GM21390 (cell line): ENCODE data around the gene GDNF.
"Not testable (repeated sequence)": the region's sequence is repeated elsewhere in the genome, so short reads cannot be mapped to it uniquely, and the experiment has no call there.

Source experiments
- ATAC-seq: cut with Tn5 transposase; IDR thresholded peaks from one replicate; pipeline ENCODE4 v1.9.1; 2021; ENCODE audit not compliant: unreplicated experiment

GDNF gene

GRCh38 chr5:37823433-37824152, 16.2 kb downstream of the GDNF start:
- no peak for ATAC-seq

DNA sequence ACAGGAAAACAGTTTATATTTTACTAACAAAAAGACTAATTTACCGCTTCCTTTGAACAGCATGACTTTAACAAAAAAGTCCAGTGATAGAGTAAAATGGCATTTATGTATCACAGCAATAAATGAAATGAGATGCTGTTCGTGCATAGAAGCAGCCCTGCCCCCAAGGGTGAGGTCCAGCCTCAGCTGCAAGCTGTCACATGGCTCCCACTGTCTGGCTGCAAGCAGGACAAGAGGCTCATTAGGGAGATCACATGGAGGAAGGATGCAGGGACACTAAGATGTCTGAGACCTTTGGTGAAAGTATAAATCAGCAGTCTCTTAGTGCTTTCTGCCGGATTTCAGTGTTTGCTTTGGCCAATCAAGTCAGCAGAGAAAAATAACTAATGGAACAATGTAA, 23.0 kb downstream of the GDNF start:
- no peak for ATAC-seq

- no peak for ATAC-seq
These were observed 23.5 kb downstream of the GDNF start for GRCh38 chr5:37816331-37816730.

GRCh38 chr5:37815913-37816312, 23.9 kb downstream of the GDNF start:
- no peak for ATAC-seq

GRCh38 chr5:37814699-37815098, 25.1 kb downstream of the GDNF start:
- no peak for ATAC-seq

GRCh38 chr5:37812365-37812764, 27.5 kb downstream of the GDNF start:
- no peak for ATAC-seq

DNA sequence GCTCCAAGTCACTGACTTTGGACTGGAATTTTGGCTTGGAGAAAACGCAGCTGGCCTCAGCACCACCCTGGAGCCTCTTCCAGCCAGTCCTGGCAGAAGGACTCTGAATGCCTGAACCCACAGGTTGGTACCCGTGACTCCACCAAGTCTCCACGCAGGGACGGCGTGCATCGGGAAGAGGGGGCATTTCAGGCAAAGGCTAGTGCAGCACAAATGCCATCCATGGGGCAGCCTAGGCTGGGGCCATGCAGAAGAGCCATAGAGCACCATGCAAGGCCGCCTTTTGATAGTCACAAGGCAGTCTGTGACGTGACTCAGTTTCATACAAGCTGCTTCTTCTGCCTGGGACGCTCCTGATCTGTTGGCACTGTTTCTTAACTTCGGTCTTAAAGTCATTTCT, 28.0 kb downstream of the GDNF start:
- ATAC-seq: no peak

DNA sequence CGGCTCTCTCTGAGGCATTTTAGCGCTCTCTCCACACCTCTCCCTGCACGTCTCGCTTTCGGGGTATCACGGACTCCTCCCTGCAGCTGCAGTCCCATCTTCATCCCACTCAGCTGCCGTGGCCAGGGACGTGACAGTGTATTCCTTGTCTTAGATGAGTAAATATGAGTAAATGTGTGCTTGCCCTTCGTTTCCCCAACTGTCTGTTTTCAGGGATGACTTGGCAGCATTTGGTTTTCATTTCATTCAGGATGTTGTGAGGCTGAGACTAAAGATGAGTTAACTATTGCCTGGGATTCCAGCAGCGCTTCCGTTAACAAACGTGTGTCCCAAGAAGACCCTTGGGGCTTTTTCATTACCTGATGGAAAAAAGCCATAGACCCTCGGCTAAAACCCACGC, 29.5 kb downstream of the GDNF start:
- no peak for ATAC-seq

DNA sequence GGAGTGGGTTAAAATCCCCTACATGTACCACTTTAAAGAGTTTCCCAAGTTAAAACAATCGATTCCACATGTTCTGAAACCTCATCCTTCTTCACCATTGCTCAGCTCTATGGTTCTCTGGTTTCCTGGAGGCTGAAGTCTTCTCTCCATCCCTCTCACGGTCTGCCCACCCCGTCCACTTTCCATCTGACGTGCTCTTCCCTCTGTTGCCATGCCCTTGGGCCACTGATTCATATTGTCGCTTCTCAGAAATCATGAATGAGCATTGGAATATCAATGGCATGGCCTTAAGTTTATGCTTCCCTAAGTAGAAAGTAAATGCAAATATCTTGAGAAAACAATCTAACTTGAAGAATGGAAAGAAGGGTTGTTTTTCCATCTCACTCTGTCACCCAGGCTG, 30.9 kb downstream of the GDNF start:
- ATAC-seq: no peak

DNA sequence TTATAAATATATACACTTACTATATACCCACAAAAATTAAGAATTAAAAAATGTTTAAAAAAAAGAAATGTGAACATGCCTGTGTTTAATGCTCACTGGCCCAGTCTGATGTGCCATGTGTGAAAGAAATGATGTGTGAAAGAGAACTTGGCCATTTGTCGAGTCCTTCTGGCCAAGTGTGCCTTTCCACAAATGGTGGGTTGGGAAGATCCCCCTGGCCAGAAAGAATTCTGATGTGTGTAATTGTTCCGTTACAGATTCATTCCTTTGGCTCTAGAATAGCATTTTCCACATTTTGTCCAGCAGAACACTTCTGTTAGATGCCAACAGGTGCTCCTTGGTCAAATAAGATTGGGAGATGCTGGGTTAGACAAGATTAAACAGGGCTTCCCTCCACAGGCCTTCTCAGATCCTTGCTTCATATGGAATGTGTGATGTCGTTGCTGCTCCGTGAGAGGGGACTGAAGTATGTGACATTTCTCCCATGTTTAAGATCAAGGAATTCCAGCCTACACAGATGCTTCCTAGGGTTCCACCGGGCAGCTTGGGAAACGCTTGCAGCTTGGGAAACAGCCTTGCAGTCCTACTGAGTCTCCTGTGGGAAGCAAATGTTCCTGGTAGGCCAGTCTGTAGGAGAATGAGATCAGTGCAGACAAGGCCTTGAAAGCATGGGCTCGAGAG, 32.1 kb downstream of the GDNF start:
- no peak for ATAC-seq

DNA sequence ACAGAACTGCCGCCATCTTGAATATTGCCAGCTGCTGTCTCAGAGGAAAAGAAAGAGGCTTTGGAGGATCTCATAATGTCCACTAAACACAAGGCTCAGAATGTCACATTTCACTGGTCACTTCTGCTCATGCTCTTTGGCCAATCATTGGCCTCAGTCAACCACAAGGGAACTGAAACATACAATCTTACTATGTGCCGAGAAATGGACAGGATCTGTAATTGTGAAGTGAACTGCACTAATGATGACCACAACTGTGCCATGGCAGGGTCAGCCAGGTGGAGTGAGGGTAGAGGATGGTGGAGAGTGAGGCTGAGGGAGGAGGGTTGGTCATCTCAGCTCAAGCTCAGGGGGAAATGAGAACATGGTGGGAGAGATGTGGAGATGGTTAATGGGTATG, 32.8 kb downstream of the GDNF start:
- no peak for ATAC-seq

DNA sequence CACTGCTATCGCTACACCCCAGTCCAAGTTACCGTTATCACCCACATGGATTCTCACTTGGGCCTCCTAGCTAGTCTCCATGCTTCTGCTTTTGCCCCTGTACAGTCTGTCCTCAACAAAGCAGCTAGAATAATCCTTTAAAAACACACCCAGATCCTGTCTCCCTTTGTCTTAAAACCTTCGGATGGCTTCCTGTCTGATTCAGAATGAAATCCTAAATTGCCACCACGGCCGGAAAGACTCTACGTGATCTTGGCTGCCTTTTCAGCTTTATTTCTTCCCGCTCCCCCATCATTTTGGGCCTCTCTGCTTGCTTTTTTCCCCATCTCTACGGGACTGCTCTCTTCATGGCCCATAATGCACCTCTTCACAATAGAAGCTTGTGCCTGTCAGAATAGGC, 33.4 kb downstream of the GDNF start:
- ATAC-seq: no peak

GRCh38 chr5:37806016-37806415, 33.8 kb downstream of the GDNF start:
- no peak for ATAC-seq

GRCh38 chr5:37804401-37804800, 35.4 kb downstream of the GDNF start:
- no peak for ATAC-seq

DNA sequence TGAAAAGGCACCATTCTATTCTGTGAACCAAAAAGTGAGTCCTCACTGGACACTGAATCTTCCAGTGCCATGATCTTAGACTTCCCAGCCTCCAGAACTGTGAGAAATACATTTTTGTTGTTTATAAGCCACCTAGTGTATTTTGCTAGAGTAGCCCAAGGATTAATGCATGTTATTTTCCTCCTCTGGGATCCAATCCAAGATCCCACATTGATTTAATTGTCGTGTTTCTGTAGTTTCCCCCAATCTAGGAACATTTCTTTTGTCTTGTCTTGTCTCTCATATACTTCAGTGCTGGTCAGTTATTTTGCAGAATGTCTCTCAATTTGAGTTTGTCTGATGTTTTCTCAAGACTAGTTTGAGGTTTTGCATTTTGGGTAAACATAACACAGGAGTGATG, 36.4 kb downstream of the GDNF start:
- no peak for ATAC-seq

- no peak for ATAC-seq
These were observed 38.3 kb downstream of the GDNF start for GRCh38 chr5:37801521-37801920.

DNA sequence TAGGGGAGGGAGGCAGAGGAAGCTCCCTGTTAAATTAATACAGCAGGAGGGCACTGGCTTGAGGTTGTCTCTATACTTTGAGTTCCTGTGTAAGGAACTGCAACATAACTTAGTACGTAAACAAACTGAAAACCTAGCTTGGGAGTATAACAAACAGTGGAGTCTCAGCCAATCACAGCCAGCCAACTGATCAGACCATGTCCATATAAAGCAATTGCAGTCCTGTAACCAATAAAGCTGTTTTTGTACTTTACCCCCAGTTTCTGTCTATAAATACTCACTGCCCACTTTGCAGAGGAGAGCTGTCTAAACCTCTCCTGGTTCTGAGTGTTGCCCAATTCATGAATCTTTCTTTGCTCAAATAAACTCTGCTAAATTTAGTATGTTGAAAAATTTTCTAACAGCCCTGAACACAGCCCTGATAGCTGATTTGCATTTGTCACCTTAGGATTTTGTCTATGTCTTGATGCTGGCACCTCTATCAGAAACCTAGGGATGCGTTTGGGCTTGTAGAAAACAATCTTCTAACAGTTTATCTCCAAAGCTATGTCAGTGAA, 39.9 kb downstream of the GDNF start:
- ATAC-seq: no peak

DNA sequence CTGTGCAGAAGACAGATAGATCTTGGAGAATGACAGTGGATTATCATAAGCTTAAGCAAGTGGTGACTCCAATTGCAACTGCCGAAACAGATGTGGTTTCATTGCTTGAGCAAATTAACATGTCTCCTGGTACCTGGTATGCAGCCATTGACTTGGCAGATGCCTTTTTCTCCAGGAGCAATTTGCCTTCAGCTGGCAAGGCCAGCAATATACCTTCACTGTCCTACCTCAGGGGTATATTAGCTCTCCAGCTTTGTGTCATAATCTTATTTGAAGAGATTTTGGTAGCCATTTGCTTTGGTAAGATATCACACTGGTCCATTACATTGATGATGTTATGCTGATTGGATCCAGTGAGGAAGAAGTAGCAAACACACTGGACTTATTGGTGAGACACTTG, 43.4 kb downstream of the GDNF start:
- not testable (repeated sequence) for ATAC-seq

- ATAC-seq: not testable (repeated sequence)
These were observed 44.5 kb downstream of the GDNF start for GRCh38 chr5:37795292-37795691.

DNA sequence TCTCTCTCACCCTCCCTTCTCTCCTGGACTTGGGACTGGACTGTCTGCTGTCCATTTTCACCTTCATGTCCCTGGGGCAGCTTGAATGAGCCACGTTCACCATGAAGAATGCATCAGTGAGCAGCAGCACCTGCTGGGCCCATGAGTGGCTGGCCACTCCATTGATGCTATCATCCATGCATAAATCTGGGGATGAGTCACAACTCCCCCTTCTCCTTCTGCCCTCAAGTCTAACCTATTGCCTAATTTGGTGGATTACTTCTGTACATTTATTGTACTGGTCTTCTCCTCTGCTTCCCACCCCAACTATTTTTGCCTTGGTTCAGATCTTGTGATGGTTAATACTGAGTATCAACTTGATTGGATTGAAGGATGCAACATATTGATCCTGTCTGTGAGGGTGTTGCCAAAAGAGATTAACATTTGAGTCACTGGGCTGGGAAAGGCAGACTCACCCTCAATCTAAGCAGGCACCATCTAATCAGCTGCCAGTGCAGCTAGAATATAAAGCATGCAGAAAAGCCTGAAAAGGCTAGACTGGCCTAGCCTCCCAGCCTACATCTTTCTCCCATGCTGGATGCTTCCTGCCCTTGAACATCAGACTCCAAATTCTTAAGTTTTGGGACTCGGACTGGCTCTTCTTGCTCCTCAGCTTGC, 46.7 kb downstream of the GDNF start:
- ATAC-seq: no peak

DNA sequence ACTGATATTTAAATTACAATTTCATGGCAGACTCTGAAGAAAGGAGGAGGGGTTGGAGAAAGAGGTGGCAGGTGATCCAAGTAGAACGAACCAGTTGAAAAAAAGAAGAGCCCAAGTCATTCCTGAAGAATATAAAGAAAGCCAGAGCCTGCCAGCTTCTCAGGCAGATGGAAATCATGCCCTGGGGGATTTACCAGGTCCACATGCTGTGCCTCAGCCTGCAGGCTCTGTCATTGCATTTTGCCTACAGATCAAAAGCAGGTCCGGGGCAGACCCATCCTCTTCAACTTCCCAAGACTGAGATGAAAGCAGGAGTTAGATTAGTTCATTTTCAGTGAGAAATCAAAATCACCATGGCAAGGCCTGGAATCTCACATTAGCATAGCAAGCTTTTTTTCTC, 48.5 kb downstream of the GDNF start:
- ATAC-seq: no peak

- ATAC-seq: no peak
These were observed 49.9 kb downstream of the GDNF start for GRCh38 chr5:37789991-37790390.
